ENCODE measurements around the gene APLP1. TPM values are rescaled to one million over a fixed set of nuclear protein-coding genes. Genes with fewer than 3 reads are reported as not detected.
A peak's percentile ranks its signal among the peaks of the same experiment; 100 is the strongest.

APLP1 gene
- total RNA-seq, 5 donors from 2014 or later (not counting 1 experiment from before 2014, with no cell fraction given) = 0.15 to 1.3 (median 0.33) TPM; not detected in 1

- ATAC-seq (replicated peaks in 1 of 4) (no peak), DNase-seq (no peak)
- H3K36me3 ChIP-seq (ENCODE audit: control insufficient read depth in 2 of 2, extremely low read depth in 1 of 2, insufficient read depth in 1 of 2, low read length in 1 of 2) = no peaks in the 10 kb centered on the region
- Mint-ChIP-seq H3K4me1 (peaks cover 56 to 65% (median 60%) of the 10 kb centered on the region in 3 donors), H3K9me3 (no peaks in the 10 kb centered on the region), H3K27me3 (no peaks in the 10 kb centered on the region), H3K4me3 (peak overlapping the region; percentile 39 to 100 (median 98)), H3K27ac (peak overlapping the region; percentile 85 to 89), H3K36me3 (no peaks in the 10 kb centered on the region)
- no peaks in the 10 kb centered on the region for H3K9me3 ChIP-seq
- 89% methylated on average over 9 of the region's 10 CpGs for WGBS (ENCODE audit: insufficient coverage)
- peak overlapping the region; percentile 25 to 97 for H3K4me3 ChIP-seq (ENCODE audit: control insufficient read depth in 1 of 2, extremely low read depth in 1 of 2, low read length in 1 of 2)
- ChIA-PET POLR2A (no interaction called here), CTCF (interaction anchor here in 1 of 2 donors (0.6 kb wide), 1 partner anchor 23 kb away, joined by 3 read pairs; no protein-coding TSS in a partner anchor)
- no peaks in the 10 kb centered on the region for H3K27me3 ChIP-seq (replicated peaks in 1 of 2; ENCODE audit: control insufficient read depth in 2 of 2, extremely low read depth in 1 of 2, insufficient read depth in 2 of 2, low read length in 1 of 2)
- H3K27ac ChIP-seq (ENCODE audit: low read length) = peak overlapping the region; percentile 99
- H3K4me1 ChIP-seq (ENCODE audit: control insufficient read depth in 1 of 2, extremely low read depth in 1 of 2, insufficient read depth in 2 of 2, low read length in 2 of 2) = peaks cover 28 to 74% of the 10 kb centered on the region in 2 experiments
These were observed 36.1 kb downstream of the APLP1 start for GRCh38 chr19:35904311-35905068.

GRCh38 chr19:35905178-35905727 lies 36.9 kb downstream of the APLP1 start:
- H3K36me3 ChIP-seq (ENCODE audit: control insufficient read depth in 2 of 2, extremely low read depth in 1 of 2, insufficient read depth in 1 of 2, low read length in 1 of 2) = no peaks in the 10 kb centered on the region
- no peaks in the 10 kb centered on the region for H3K9me3 Mint-ChIP-seq
- no peaks in the 10 kb centered on the region for H3K36me3 Mint-ChIP-seq
- peaks cover 28 to 78% of the 10 kb centered on the region in 2 experiments for H3K4me1 ChIP-seq (ENCODE audit: control insufficient read depth in 1 of 2, extremely low read depth in 1 of 2, insufficient read depth in 2 of 2, low read length in 2 of 2)
- POLR2A ChIA-PET = no interaction called here
- H3K27ac ChIP-seq (ENCODE audit: low read length) = peak overlapping the region; percentile 99
- ATAC-seq (replicated peaks in 1 of 4) (no peak), DNase-seq (no peak)
- no CpG with 5 or more reads among the region's 6 CpGs for WGBS (ENCODE audit: insufficient coverage)
- H3K27me3 ChIP-seq (replicated peaks in 1 of 2; ENCODE audit: control insufficient read depth in 2 of 2, extremely low read depth in 1 of 2, insufficient read depth in 2 of 2, low read length in 1 of 2) = no peaks in the 10 kb centered on the region
- no peaks in the 10 kb centered on the region for H3K27me3 Mint-ChIP-seq
- H3K4me1 Mint-ChIP-seq = peaks cover 57 to 69% (median 66%) of the 10 kb centered on the region in 3 donors
- no peak overlapping the region for H3K4me3 ChIP-seq (ENCODE audit: control insufficient read depth in 1 of 2, extremely low read depth in 1 of 2, low read length in 1 of 2)
- H3K9me3 ChIP-seq = no peaks in the 10 kb centered on the region
- CTCF ChIA-PET = interaction anchor here in 1 of 2 donors (0.6 to 0.7 kb wide), 2 partner anchors 42 to 186 kb away, joined by 3 read pairs; no protein-coding TSS in a partner anchor
- H3K4me3 Mint-ChIP-seq = peak overlapping the region in 1 of 3 donors; percentile 100
- peak overlapping the region; percentile 85 to 89 for H3K27ac Mint-ChIP-seq

- H3K9me3 ChIP-seq = no peaks in the 10 kb centered on the region
- ChIA-PET CTCF (no interaction called here), POLR2A (no interaction called here)
- peaks cover 18 to 67% of the 10 kb centered on the region in 2 experiments for H3K4me1 ChIP-seq (ENCODE audit: control insufficient read depth in 1 of 2, extremely low read depth in 1 of 2, insufficient read depth in 2 of 2, low read length in 2 of 2)
- peaks cover 49 to 62% (median 56%) of the 10 kb centered on the region in 3 donors for H3K4me1 Mint-ChIP-seq
- no peaks in the 10 kb centered on the region for H3K27me3 Mint-ChIP-seq
- no peaks in the 10 kb centered on the region for H3K36me3 Mint-ChIP-seq
- ATAC-seq (replicated peaks in 1 of 4) (no peak), DNase-seq (no peak)
- H3K27ac ChIP-seq (ENCODE audit: low read length) = no peak overlapping the region
- WGBS (ENCODE audit: insufficient coverage) = 92% methylated on average over 12 of the region's 12 CpGs
- H3K27me3 ChIP-seq (replicated peaks in 1 of 2; ENCODE audit: control insufficient read depth in 2 of 2, extremely low read depth in 1 of 2, insufficient read depth in 2 of 2, low read length in 1 of 2) = no peaks in the 10 kb centered on the region
- H3K4me3 Mint-ChIP-seq = peak overlapping the region in 2 of 3 donors; percentile 27 to 57
- no peak overlapping the region for H3K27ac Mint-ChIP-seq
- peak overlapping the region in 1 of 2 donors; percentile 14 for H3K4me3 ChIP-seq (ENCODE audit: control insufficient read depth in 1 of 2, extremely low read depth in 1 of 2, low read length in 1 of 2)
- no peaks in the 10 kb centered on the region for H3K9me3 Mint-ChIP-seq
- H3K36me3 ChIP-seq (ENCODE audit: control insufficient read depth in 2 of 2, extremely low read depth in 1 of 2, insufficient read depth in 1 of 2, low read length in 1 of 2) = no peaks in the 10 kb centered on the region
These were observed 39.0 kb downstream of the APLP1 start for GRCh38 chr19:35907377-35907745.

- whole genome bisulfite sequencing (ENCODE audit: insufficient coverage) = 69% methylated on average over 7 of the region's 9 CpGs
- Histone ChIP-seq H3K9me3 (no peaks in the 10 kb centered on the region), H3K27me3 (replicated peaks in 1 of 2; ENCODE audit: control insufficient read depth in 2 of 2, extremely low read depth in 1 of 2, insufficient read depth in 2 of 2, low read length in 1 of 2) (no peaks in the 10 kb centered on the region), H3K27ac (ENCODE audit: low read length) (peak within 1 kb of the TSS; percentile 47), H3K36me3 (ENCODE audit: control insufficient read depth in 2 of 2, extremely low read depth in 1 of 2, insufficient read depth in 1 of 2, low read length in 1 of 2) (no peaks in the 10 kb centered on the region), H3K4me3 (ENCODE audit: control insufficient read depth in 1 of 2, extremely low read depth in 1 of 2, low read length in 1 of 2) (peak within 1 kb of the TSS in 1 of 2 donors; percentile 14), H3K4me1 (ENCODE audit: control insufficient read depth in 1 of 2, extremely low read depth in 1 of 2, insufficient read depth in 2 of 2, low read length in 2 of 2) (peaks cover 16 to 61% of the 10 kb centered on the region in 2 experiments)
- Mint-ChIP-seq H3K4me3 (peak within 1 kb of the TSS in 2 of 3 donors; percentile 51 to 57), H3K27me3 (no peaks in the 10 kb centered on the region), H3K4me1 (peaks cover 44 to 55% (median 51%) of the 10 kb centered on the region in 3 donors), H3K9me3 (no peaks in the 10 kb centered on the region), H3K27ac (peak within 1 kb of the TSS; percentile 72 to 81), H3K36me3 (no peaks in the 10 kb centered on the region)
- DNase-seq = no peak
- ChIA-PET CTCF (no interaction called here), POLR2A (no interaction called here)
- ATAC-seq (replicated peaks in 1 of 4) = no peak
These were observed 39.7 kb downstream of the APLP1 start, which contains the start of gene TYROBP for GRCh38 chr19:35908010-35908441. TSS of gene TYROBP (minus strand) at chr19:35908295. CDS start at chr19:35908228, 67 bp downstream.

GRCh38 chr19:35908973-35909683 lies 40.8 kb downstream of the APLP1 start:
- no peaks in the 10 kb centered on the region for H3K27me3 Mint-ChIP-seq
- Histone ChIP-seq H3K4me1 (ENCODE audit: control insufficient read depth in 1 of 2, extremely low read depth in 1 of 2, insufficient read depth in 2 of 2, low read length in 2 of 2) (peaks cover 13 to 50% of the 10 kb centered on the region in 2 experiments), H3K9me3 (no peaks in the 10 kb centered on the region), H3K4me3 (ENCODE audit: control insufficient read depth in 1 of 2, extremely low read depth in 1 of 2, low read length in 1 of 2) (no peak overlapping the region), H3K36me3 (ENCODE audit: control insufficient read depth in 2 of 2, extremely low read depth in 1 of 2, insufficient read depth in 1 of 2, low read length in 1 of 2) (no peaks in the 10 kb centered on the region), H3K27ac (ENCODE audit: low read length) (peak overlapping the region; percentile 47), H3K27me3 (replicated peaks in 1 of 2; ENCODE audit: control insufficient read depth in 2 of 2, extremely low read depth in 1 of 2, insufficient read depth in 2 of 2, low read length in 1 of 2) (no peaks in the 10 kb centered on the region)
- H3K36me3 Mint-ChIP-seq = no peaks in the 10 kb centered on the region
- H3K4me1 Mint-ChIP-seq = peaks cover 36 to 48% (median 40%) of the 10 kb centered on the region in 3 donors
- ATAC-seq (replicated peaks in 1 of 4) (peak; percentile 27 to 68 (median 40)), DNase-seq (peak in 19 of 35 experiments; percentile 15 to 76 (median 31))
- ChIA-PET POLR2A (no interaction called here), CTCF (no interaction called here)
- H3K27ac Mint-ChIP-seq = peak overlapping the region; percentile 68 to 81
- H3K9me3 Mint-ChIP-seq = no peaks in the 10 kb centered on the region
- H3K4me3 Mint-ChIP-seq = peak overlapping the region in 2 of 3 donors; percentile 24 to 51
- WGBS (ENCODE audit: insufficient coverage) = 79% methylated on average over 6 of the region's 10 CpGs

GRCh38 chr19:35909684-35910035 lies 41.3 kb downstream of the APLP1 start:
- Mint-ChIP-seq H3K27me3 (no peaks in the 10 kb centered on the region), H3K4me3 (peak overlapping the region in 1 of 3 donors; percentile 51), H3K27ac (no peak overlapping the region), H3K4me1 (peaks cover 31 to 43% (median 35%) of the 10 kb centered on the region in 3 donors), H3K9me3 (no peaks in the 10 kb centered on the region), H3K36me3 (no peaks in the 10 kb centered on the region)
- H3K4me3 ChIP-seq (ENCODE audit: control insufficient read depth in 1 of 2, extremely low read depth in 1 of 2, low read length in 1 of 2) = no peak overlapping the region
- CTCF ChIA-PET = no interaction called here
- DNase-seq (no peak), ATAC-seq (replicated peaks in 1 of 4) (no peak)
- no peaks in the 10 kb centered on the region for H3K27me3 ChIP-seq (replicated peaks in 1 of 2; ENCODE audit: control insufficient read depth in 2 of 2, extremely low read depth in 1 of 2, insufficient read depth in 2 of 2, low read length in 1 of 2)
- WGBS (ENCODE audit: insufficient coverage) = no CpG with 5 or more reads among the region's 6 CpGs
- POLR2A ChIA-PET = no interaction called here
- H3K27ac ChIP-seq (ENCODE audit: low read length) = peak overlapping the region; percentile 47
- H3K4me1 ChIP-seq (ENCODE audit: control insufficient read depth in 1 of 2, extremely low read depth in 1 of 2, insufficient read depth in 2 of 2, low read length in 2 of 2) = peaks cover 8 to 44% of the 10 kb centered on the region in 2 experiments
- no peaks in the 10 kb centered on the region for H3K9me3 ChIP-seq
- H3K36me3 ChIP-seq (ENCODE audit: control insufficient read depth in 2 of 2, extremely low read depth in 1 of 2, insufficient read depth in 1 of 2, low read length in 1 of 2) = no peaks in the 10 kb centered on the region
